ENCODE results near the gene TUNAR.
A peak's percentile ranks its signal among the peaks of the same experiment; 100 is the strongest.

The TUNAR gene

GRCh38 chr14:95872777-95873176 lies 3.9 kb upstream of the TUNAR start:
- no peak for DNase-seq (ENCODE audit: low read depth)

- DNase-seq (ENCODE audit: low read depth) = no peak
These were observed 536 bp upstream of the TUNAR start for GRCh38 chr14:95875831-95876760.

- DNase-seq (ENCODE audit: low read depth) = no peak
These were observed 1.0 kb downstream of the TUNAR start for GRCh38 chr14:95877633-95878032.

- no peak for DNase-seq (ENCODE audit: low read depth)
These were observed 7.7 kb downstream of the TUNAR start for GRCh38 chr14:95884377-95884776.

GRCh38 chr14:95885278-95885677 lies 8.6 kb downstream of the TUNAR start:
- DNase-seq (ENCODE audit: low read depth) = no peak

- peak; percentile 41 for DNase-seq (ENCODE audit: low read depth)
These were observed 9.2 kb downstream of the TUNAR start for GRCh38 chr14:95885866-95886265.

- no peak for DNase-seq (ENCODE audit: low read depth)
These were observed 9.9 kb downstream of the TUNAR start for GRCh38 chr14:95886366-95887056.

- no peak for DNase-seq (ENCODE audit: low read depth)
These were observed 10.7 kb downstream of the TUNAR start for GRCh38 chr14:95887351-95887750.

- no peak for DNase-seq (ENCODE audit: low read depth)
These were observed 12.8 kb downstream of the TUNAR start for GRCh38 chr14:95889236-95889979.

- DNase-seq (ENCODE audit: low read depth) = peak; percentile 97
These were observed 15.1 kb downstream of the TUNAR start for GRCh38 chr14:95891742-95892141.

- no peak for DNase-seq (ENCODE audit: low read depth)
These were observed 15.5 kb downstream of the TUNAR start for GRCh38 chr14:95892142-95892541.

- peak; percentile 55 for DNase-seq (ENCODE audit: low read depth)
These were observed 19.1 kb downstream of the TUNAR start for GRCh38 chr14:95895720-95896119.

GRCh38 chr14:95896498-95897135 lies 20.0 kb downstream of the TUNAR start:
- no peak for DNase-seq (ENCODE audit: low read depth)

- no peak for DNase-seq (ENCODE audit: low read depth)
These were observed 20.6 kb downstream of the TUNAR start for GRCh38 chr14:95897280-95897679.

GRCh38 chr14:95901054-95901453 lies 24.4 kb downstream of the TUNAR start:
- peak; percentile 84 for DNase-seq (ENCODE audit: low read depth)

GRCh38 chr14:95902273-95902826 lies 25.7 kb downstream of the TUNAR start:
- DNase-seq (ENCODE audit: low read depth) = no peak

- no peak for DNase-seq (ENCODE audit: low read depth)
These were observed 26.5 kb downstream of the TUNAR start for GRCh38 chr14:95903165-95903564.

- no peak for DNase-seq (ENCODE audit: low read depth)
These were observed 27.0 kb downstream of the TUNAR start for GRCh38 chr14:95903616-95904107.

- DNase-seq (ENCODE audit: low read depth) = peak; percentile 84
These were observed 30.0 kb downstream of the TUNAR start for GRCh38 chr14:95906591-95906990.

GRCh38 chr14:95910628-95911027 lies 34.0 kb downstream of the TUNAR start:
- no peak for DNase-seq (ENCODE audit: low read depth)

- no peak for DNase-seq (ENCODE audit: low read depth)
These were observed 34.8 kb downstream of the TUNAR start for GRCh38 chr14:95911456-95911855.

- DNase-seq (ENCODE audit: low read depth) = no peak
These were observed 38.7 kb downstream of the TUNAR start for GRCh38 chr14:95915330-95915729.
